HG03196 (cell line): ENCODE measurements around the gene GUCA2B.

Experiments used
- ATAC-seq: cut with Tn5 transposase; IDR thresholded peaks from one replicate; pipeline ENCODE4 v1.9.1; 2021; ENCODE audit not compliant: unreplicated experiment

Gene GUCA2B

DNA sequence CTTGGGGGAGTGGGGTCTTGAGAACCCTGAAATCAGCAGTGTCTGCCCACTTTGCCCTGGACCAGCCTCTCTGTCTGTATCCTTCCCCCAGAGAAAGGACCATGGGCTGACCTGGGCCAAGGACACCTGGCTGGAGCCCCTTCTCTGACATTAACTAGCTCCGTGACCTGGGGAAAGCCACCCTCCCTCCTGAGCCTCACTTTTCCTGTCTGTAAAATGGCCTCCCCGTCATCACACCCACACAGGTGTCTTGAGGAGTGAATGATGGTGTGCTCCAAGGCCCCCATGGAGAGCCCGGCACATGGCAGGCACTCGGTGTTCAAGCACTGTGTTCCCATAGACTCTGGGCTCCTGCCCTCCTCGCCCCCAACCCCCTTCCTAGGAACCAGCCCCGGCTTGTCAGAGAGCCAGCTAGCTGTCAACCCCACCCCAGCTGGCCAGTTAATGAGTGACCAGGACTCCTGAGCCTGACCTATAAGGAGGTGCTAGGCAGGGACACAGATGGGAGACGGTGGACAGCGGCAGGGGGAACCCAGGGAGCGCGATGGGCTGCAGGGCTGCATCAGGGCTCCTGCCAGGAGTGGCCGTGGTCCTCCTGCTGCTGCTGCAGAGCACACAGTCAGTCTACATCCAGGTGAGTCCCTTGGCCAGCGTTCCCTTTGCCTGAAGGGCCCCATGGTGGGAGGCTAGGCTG is at the start of gene GUCA2B:
TSS of gene GUCA2B (plus strand) at position 504 of the 694 bp plus-strand sequence. CDS start at position 545, 41 bp downstream.
- no peak for ATAC-seq

DNA sequence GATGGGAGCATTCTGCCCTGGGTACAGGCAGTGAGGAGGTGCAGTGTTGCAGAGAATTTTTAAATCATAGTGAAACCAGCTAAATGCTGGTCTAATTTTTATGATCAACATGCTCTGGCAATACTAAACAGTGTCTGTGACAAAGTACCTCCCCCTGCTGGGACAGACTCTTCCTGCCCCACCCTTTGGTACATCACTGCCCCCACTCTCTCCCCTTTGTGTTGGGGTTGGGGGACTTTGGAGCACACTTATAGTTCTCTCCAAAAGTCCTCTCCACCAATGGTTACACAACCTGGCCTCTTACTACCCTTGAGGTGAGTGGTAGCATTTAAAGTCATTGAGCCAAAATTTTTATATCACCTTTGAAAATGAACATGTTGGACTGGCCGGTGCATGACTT is 48.2 kb upstream of the GUCA2B start:
- ATAC-seq = no peak

DNA sequence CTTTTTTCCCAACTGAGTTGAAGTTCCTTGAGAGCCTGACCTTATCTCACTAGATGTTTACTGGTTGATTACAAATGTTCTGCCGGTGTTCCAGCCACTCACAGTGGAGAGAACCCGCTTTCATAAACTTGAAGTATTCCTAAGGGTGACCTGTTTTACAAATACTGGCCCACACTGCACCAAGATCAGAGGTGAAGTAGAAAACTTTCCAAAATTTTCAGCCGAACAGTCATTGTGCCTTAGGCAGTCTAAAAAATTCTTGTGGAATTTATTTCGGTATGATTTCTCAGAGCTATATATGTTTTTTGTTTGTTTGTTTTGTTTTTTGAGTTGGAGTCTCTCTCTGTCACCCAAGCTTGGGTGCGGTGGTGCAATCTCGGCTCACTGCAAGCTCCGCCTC is 44.9 kb upstream of the GUCA2B start:
- no peak for ATAC-seq

DNA sequence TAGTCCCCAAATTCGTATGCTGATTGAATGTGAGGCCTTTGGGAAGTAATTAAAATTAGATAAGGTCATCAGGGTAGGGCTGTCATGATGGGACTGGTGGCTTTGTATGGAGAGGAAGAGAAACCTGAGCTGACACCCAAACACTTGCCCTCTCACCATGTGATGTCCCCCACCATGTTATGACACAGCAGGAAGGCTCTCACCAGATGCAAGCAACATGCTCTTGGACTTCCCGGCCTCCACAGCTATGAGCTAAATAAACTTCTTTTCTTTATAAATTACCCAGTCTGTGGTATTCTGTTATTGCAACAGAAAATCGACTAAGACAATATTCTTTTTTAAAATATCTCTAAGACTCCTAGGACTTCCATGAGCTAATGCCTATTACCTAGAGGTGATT is 43.6 kb upstream of the GUCA2B start:
- no peak for ATAC-seq

DNA sequence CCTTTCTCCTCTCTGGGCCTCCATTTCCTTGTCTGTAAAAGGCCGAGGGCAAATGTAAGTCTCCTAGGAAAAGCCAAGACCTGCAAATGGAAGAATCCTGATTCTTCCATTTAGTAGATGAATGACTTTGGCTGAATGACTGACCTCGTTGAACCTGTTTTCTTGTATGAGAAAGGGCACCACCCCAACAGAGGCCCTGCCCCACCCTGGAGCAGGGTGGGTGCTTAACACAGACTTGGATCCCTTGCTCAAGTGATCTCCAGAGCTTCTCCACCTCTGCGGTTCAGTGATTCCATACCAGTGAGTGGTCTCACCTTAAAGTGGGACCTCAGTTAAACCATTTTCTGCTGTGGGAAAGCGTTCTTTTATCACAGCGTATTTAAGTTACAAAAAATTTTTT is 39.0 kb upstream of the GUCA2B start:
- ATAC-seq = no peak

DNA sequence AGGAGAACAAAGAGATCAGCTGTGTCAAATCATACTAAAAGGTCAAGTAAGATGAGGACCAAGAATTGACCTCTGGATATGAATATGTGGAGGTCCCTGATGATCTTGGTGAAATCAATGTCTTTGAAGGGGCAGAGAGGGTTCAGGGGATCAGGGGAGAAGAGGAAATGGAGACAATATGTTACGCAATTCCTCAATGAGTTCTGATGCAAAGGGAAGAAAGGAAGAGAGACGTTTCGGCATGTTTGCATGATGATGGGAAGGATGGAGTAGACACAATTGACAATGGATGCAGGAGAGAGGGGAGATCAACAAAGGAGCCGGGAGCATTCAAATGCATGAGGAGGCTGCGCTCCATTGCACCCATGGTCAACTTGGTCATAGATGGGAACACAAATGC is 36.0 kb upstream of the GUCA2B start:
- no peak for ATAC-seq

DNA sequence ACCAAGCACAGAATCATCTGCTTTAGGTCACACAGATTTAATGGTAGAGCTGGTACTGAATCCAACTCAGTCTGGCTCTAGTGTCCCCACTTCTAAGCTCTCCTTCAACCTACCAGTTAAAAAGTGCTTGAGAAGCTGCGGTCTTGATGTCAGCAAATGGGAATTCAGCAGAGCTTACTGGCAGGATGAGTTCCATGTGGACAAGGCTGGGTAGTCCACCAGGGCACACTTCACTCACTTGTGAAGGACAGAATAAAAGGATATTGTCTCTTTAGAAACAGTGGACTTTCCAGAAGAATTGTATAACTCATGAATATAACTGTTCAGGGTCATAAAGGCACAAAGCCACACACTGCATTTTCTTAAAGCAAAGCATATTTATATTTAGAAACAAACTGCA is 35.1 kb upstream of the GUCA2B start:
- no peak for ATAC-seq

DNA sequence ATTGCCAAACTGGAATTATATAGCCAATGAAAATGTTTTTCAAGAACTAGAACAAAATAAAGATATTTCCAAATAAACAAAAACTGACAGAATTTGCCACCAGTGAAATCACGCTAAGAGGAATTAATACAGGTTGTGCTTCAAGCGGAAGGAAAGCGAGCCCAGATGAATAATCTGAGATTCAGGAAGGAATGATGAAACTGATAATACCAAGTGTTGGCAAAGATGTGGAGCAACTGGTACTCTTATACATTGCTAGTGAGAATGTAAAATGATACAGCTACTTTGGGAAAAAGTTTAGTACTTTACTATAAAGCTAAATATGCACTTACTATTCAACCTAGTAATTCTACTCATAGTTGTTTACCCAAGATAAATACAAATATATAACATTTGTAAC is 30.8 kb upstream of the GUCA2B start:
- no peak for ATAC-seq

DNA sequence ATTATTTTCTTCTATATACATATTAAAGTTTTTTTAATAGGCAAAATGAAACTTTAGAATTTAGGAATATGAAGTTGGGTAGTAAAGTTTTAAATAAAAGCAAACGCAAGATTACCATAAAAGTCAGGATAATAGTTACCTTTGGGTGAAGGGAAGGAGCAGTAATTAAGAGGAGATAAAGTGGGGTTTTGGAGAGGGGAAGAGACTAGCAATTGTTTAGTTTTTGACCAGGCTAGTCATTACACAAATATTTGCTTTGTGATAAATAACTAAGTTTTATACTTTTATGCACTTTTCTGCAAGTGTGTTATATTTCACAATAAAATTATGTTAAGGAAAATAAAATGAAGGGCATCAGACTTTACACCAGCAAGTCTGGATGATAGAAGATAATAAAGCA is 27.7 kb upstream of the GUCA2B start:
- no peak for ATAC-seq

DNA sequence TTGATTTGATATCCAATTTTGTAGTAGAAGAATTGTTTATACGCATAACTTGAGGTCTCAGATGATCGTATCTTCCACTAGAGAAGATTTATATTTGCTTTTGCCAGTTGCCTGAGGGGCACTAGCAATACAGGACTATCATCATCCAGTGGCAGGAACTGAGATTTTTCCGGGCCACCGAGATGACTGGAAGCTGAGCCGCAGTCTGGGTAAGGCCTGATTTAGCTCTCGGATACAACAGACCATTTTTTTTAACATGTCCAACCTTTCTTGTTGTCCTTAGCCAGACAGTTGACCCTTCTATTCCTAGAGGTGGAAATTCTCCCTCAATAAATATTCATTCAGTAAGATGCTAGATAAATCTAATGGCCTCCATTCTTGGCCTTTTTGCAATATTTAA is 25.4 kb upstream of the GUCA2B start:
- no peak for ATAC-seq

DNA sequence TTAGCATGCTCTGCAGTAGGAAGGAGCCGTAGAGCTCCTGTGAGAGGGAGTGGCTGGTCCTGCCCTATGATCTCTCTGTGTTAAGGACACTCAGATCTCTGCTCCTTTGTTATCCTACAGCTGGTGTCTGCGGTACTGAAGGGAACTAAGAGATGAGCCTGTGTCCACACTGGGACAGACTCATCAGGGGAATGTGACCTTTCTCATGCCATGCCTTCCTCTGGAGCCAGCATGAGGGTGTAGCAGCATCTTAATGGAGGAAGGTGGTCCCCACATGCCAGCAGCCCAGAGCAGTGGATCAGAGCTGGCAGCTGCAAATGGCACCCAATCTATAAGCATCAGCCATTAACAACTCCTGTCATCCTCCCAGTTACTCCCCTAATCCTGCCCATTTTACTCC is 24.7 kb upstream of the GUCA2B start:
- ATAC-seq = no peak

DNA sequence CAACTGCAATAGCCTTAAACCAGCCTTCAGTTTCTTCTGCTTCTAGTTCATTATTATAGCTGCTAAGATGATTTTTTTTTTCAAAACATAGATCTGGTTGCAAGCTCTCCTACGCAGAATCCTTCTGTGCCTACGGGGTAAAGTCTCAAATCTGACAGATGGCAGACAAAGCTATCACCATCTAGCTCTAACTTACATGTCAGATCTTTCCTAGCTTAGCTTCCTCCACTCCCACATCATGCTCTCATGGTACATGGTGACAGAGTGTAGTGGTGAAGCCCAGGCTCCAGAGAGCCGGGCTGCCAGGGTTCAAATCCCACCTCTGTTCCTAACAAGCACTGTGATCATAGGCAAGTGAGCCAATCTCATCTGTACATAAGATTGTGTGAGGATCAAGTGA is 24.2 kb upstream of the GUCA2B start:
- ATAC-seq = no peak

DNA sequence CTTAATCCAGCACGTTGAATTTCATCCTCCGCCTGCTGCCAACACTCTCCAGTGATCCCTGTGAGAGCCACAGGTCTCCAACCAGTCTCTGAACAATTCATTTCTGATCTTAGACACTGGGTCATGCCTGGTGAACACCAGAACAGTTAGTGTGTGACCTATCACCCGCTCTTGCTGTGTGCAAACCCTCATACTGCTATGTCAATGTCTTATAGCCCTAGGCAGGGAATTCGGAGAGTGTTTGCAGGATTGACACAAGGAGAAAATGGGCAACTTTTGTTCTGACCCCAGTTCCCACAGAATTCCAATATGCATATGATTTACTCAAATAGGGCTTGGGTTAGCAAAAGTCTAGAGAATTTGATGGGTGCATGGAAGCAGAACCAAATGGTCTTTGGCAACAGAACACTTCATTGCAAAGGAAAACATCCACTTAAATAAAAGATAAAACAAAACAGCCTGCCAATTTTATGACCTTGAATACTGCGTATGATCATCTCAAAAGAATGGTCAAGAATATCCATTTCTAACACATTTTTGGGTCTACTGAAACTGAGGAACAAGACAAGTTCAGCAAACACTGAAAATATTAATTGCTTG is 23.0 kb upstream of the GUCA2B start:
- ATAC-seq = no peak

DNA sequence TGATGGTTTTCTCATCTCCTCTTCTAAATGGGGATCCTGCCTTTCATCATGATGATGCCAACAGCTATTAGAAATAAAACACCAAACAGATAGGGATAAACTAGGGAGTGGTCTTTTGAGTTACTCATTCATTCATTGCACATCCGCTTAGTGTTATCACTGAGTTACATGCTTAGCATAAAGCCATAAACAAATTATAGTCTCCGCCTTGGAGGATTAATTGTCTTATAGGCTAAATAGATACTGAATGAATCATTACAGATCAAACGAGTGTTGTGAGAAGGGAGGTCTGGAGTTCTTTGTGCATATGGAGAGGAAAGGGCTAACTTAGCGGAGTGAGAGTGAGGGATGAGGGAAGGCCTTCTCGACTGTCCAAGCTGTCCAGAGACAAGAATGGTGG is 19.8 kb upstream of the GUCA2B start:
- ATAC-seq = no peak

DNA sequence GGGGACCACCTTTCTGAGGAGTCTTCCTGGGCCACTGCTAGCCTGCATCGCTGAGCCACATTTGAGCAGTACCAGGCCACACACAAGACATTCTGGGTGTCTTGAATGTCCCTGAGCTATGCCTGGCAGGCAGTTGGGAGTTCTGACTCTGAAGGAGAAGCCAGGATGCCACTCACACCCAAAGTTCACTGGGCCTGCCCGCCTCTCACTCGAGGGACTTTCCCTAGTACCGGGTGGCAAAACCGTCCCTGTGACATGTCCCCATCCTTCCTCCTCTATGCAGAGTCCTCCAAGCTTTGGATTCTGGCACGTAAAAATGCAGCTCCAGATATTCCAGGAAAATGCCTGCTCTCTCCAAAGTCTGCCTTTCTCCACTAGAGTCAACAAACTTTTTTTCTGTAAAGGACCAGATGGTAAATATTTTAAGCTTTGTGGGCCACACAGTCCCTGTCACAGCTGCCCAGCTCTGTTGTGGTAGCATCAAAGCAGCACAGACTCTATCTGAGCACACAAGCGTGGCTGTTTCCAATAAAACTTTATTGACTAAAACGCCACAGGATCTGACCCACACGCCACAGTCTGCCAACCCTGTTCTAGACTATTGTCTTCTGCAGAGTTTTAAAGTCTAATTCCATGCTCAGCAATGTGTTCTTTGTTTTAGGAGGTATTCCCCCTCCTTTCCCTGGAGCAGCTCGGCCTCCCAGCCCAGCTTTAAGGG is 19.2 kb upstream of the GUCA2B start:
- no peak for ATAC-seq

DNA sequence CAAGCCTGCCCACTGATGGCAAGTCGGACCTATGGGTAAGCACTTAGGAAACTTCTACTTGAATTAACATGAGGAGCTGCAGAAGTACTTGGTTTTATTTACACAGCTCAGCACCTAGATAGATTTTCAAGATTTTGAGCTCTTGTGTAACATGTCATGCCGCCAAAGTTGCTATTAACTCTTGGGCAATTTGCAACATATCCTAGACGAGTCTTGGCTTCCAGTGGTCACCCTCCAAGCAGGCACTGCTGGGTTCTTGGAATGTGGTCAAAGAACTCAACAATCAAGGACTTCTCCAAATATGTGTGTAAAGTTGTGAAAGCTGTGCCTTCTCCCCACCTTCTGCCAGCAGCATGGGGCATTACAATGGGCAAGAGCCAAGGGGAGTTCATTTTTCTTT is 17.8 kb upstream of the GUCA2B start:
- ATAC-seq = no peak

DNA sequence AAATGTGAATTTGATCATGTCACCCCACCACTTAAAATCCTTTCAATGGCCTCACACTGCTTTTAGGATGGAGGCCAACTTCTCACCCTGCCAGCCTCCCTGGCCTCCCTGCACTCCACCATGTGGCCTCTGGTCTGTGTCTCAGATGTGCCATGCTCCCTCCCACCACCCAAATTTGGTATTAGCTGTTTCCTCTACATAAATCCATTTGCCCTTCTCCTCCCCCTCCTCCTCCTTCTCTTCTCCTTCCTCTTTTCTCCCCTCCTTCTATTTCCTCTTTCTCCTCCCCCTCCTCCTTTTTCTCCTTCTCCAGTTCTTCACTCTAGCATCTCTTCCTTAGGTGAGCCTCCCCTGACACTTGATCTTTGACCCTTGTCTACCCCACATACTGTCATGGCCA is 16.7 kb upstream of the GUCA2B start:
- no peak for ATAC-seq

DNA sequence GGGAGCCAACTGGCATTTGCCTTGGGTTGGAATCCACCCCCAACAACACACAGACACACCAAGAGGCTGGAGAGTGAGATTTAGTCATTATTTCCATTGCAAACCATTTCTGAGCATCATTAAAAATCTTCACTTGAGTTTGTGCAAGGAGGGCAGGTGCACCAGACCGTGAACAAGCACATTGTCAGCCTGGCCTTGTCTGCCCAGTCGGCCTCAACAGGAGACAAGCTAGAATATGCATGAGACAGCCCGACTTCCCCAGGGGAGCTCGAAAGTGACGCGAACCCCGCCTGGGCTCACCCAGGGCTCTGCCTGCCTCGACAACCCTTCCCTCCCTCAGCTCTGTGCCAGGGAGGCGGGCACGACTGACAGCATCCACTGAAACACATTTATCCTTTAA is 15.4 kb upstream of the GUCA2B start:
- ATAC-seq = no peak

DNA sequence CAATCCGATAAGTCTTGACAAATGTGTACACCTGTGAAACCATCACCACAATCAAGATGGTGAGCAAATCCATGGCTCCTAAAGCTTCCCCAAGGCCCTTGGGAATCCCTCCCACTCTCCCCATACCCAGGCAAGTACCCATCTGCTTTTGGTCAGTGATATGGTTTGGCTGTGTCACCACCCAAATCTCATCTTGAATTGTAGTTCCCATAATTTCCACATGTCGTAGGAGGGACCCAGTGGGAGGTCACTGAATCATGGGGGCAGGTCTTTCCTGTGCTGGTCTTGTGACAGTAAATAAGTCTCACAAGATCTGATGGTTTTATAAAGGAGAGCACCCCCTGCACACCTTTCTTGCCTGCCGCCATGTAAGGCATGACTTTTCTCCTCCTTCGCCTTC is 14.6 kb upstream of the GUCA2B start:
- no peak for ATAC-seq

DNA sequence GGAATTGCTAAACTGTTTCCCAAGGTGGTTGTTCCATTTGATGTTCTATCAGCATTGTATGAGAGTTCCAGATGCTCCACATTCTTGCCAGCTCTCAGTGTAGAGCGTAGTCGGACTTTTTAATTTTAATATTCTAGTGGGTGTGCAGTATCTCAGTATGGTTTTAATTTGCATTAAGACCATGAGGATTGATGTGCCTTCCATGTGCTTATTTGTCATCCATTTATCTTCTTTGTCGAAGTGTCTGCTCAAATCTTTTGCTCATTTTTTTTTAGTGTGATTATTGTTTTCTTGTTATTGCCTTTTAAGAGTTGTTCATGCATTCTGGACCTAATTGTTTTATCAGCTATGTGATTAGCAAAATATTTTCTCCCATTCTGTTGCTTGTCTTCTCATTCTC is 13.8 kb upstream of the GUCA2B start:
- ATAC-seq = no peak

DNA sequence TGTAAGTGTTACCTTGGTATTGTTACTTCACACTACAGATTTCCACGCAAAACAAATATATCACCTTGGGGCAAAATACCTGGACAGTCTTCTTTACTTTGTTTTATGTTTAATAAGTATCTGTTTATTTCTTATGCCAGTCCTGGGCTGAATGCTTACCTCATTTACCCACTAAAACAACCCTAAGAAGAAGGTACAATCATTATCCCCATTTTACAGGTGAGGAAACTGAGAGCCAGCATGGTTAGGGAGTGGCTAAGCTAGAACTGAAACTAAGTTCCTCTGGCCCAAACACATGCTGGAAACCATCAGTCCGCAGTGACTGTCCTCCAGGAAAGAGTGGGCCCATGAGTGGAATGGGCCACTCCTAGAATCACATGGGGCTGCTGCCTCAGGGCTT is 13.0 kb upstream of the GUCA2B start:
- no peak for ATAC-seq

DNA sequence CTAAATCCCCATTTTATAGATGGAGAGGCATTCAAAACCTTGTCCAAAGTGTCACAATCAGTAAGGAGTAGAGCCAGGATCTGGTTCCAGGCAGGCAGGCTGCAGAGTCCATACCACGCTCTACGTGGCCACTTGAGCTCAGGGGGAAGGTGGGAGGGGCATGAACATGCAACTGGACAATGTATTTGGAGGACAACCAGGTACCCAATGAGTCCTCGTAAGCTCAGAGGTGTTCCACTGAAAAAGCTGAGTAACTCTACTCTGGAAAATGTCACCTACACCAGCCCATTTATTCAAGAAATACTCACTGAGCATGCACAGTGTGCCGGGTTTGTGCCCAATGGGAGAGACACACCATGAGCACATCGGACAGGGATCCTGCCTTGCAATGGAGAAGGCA is 11.2 kb upstream of the GUCA2B start:
- ATAC-seq = no peak
